NT2/D1 (cell line): ENCODE results near the gene CCDC146.

Experiments used
- SUZ12 ChIP-seq: IDR thresholded peaks from 2 replicates; pipeline ENCODE4 v1.6.1; 2011; ENCODE audit not compliant: insufficient read length, insufficient read depth; ENCODE audit errors: extremely low read depth
- YY1 ChIP-seq: IDR thresholded peaks from 2 replicates; pipeline ENCODE4 v1.6.1; 2011; ENCODE audit not compliant: insufficient read length, insufficient read depth

DNA sequence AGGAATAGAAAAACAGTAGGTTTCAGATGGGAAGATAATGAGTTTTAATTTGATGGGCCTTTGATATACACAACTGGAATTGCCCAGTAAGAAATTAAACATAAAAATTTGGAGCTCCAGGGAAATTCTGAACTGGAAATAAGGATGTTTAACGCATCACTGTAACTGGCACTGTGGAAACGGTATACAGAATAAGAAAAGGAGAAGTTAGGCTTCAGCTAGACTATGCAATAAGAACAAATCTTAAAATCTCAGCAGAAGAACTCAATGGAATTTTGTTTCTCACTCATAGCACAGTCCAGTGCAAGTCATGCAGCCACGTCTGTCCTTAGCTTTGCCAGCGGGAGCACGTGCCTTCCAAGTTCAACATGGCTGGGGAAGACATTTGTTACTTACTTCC lies 130.1 kb downstream of the CCDC146 start:
- no peak for TF ChIP-seq YY1
- no peak for TF ChIP-seq SUZ12
